Stimulated activated naive CD4-positive, alpha-beta T cell (primary cell): Measurements from ENCODE around the gene ARHGAP29.

Source experiments
- DNase-seq, 6 experiments: peaks; one replicate each; lab custom pipeline; 2025; lab: John Stamatoyannopoulos, UW

The ARHGAP29 gene

GRCh38 chr1:94265011-94265422 is 27.6 kb upstream of the ARHGAP29 start:
- DNase-seq: no peak

- DNase-seq: no peak
Observed at GRCh38 chr1:94260635-94261387, 23.4 kb upstream of the ARHGAP29 start.

GRCh38 chr1:94259635-94260289 is 22.4 kb upstream of the ARHGAP29 start:
- DNase-seq: no peak

DNA sequence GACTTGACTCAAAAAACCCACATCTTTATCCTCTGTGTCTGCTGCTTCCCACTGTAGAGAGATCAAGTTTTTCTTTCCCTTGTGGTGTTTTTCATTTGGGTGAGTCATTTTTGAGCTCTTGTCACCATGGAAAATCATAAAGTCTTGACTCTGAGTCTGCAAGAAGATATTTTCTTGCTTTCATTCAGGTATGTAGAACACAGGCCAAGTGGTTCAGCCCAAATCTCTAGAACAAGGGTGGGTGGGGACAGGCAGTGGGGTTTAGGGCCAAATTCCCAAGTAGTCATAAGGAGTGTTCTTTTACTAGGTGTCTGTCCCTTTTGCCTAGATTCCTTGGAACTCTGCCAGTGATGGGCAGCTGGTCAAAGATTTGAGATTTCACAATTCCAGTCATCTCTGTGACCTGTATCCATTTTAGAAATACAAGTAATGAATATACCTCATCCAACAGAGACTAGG is 21.5 kb upstream of the ARHGAP29 start:
- no peak for DNase-seq

DNA sequence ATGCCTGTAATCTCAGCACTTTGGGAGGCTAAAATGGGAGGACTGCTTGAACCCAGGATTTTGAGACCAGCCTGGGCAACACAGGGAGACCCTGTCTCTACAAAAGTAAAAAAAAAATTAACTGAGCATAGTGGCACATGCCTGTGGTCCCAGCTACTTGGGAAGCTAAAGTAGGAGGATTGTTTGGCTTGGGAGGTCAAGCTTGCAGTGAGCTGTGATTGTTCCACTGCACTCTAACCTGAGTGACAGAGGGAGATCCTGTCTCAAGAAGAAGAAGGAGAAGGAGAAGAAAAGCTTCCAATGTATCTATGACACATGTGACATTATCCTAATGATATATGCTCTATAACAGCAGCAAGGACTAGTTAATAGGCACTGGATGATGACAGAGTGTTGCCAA is 20.1 kb upstream of the ARHGAP29 start:
- no peak for DNase-seq

GRCh38 chr1:94255476-94255875 is 18.1 kb upstream of the ARHGAP29 start:
- no peak for DNase-seq

DNA sequence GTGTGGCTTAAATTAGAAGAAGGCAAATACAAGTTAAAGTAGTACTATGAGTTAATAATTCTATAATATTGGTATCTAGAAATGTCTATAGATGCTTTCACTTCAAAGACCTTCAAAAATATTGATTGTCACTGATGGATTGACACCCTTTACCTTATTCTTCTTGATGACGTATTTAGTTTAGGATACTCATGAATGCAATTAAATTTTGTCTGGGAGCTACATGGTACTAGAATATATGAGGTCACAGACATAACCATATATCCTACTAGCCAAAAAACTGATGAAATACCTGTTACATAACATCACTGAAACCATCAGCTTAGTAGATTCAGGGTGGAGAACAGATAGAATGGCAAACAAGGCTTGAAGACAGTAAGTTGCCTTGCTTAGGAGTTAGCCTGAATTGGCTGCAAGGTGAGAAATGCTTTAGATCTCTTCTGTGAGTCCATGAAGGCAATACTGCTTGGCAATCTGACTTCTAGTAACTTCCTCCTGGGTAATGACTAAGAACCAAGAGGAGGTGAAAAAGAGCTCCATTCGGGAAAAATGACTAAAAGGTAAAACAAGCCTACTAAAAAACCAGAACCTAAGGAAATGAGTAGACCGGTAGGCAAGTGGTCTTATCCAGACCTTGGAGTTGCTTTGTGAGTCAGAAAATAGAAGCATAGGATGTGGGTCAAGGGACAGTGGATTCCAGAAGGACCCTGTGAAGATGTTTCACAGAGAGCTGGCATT is 16.9 kb upstream of the ARHGAP29 start:
- DNase-seq: no peak

DNA sequence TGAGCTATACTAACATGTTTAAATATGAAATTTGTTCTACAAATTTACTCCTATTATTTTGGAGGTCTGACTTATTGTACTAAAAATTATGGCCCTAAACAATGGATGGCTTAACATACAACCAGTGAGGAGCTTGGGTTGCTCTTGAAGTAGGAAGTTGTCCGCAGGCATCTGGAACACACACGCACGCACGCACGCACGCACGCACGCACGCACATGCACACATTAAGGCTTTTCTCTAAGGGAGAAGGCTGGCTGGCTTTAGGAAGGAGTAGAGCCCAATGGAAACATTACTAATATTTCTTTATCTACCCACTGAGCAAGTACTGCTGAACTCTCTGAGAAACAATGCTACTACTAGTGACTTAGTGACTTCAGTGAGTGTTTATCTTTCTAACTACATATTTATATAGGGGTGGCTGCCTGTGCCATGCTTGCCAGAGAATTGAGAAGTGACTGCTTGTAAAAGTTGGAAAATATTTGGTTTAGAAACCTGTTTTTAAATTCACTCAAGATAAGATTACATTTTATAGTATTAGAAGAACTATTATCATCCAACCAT is 16.2 kb upstream of the ARHGAP29 start:
- no peak for DNase-seq

DNA sequence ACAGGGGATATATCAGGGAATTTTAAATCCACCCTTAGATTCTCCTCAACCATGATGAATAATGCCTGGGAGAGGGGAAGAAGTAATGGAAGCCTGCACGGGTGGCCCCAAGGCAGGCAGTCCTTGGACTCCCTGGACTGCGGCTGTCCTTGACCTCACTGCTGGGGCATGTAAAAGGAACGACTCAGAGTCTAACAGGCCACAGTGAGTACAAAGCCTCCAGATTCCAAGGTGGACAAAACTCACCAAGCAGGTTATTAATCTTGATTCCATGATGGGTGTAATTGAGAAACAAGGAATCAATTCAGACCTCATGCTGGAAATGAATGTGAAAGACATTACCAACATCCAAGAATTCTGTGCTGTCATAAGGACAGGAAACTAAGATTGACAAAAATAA is 13.0 kb upstream of the ARHGAP29 start:
- no peak for DNase-seq

- no peak for DNase-seq
Observed at GRCh38 chr1:94248956-94249688, 11.7 kb upstream of the ARHGAP29 start.

DNA sequence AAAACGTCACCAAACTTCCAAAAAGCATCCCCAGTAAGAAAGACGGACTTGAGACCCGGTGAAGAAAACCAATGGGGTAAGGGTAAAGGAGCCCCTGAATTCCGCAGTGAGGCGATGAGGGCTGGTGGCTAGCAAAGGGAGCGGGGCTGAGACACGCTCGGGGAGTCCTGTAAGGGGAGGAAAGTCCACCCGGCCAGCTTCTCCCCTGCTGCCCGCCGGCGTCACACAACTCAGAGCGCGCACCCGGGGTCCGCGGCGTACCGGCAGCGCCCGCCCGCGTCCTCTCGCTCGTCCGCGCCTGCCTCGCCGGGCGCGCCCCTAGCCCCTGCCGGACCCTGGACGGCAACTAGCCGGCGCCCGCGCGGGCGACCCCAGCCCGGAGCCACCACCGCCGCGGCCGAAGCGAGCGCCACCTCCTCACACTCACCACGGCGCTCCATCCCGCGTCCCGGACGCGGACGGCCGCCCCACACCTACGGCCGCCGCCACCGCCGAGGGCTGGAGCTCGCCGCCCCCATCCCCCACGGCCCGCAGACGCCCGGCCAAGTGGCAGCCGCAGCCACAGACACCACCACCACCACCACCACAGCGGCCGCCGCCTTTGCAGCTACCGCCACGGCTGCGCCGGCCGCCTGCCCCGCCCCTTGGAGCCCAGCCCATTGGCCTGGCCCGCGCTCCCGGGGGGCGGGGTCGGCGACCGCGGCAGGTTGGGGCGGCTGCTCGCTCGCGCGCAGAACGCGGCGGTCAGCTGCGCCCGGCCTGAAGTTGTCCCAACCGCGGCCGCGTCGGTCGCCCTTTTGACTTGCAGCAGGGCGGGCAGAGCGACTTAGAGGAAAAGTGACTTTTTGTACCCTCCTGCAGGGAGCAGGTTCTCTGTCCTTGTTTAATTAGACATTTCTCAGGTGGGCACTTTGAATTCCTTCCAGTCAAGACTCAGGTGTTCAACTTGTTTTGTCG is 10.0 kb upstream of the ARHGAP29 start:
- DNase-seq: peak in 1 of 6 experiments; percentile 5

GRCh38 chr1:94246692-94247137 is 9.3 kb upstream of the ARHGAP29 start:
- DNase-seq: no peak

- no peak for DNase-seq
Observed at GRCh38 chr1:94245747-94246438, 8.5 kb upstream of the ARHGAP29 start.

- DNase-seq: no peak
Observed at GRCh38 chr1:94244816-94245215, 7.4 kb upstream of the ARHGAP29 start.

DNA sequence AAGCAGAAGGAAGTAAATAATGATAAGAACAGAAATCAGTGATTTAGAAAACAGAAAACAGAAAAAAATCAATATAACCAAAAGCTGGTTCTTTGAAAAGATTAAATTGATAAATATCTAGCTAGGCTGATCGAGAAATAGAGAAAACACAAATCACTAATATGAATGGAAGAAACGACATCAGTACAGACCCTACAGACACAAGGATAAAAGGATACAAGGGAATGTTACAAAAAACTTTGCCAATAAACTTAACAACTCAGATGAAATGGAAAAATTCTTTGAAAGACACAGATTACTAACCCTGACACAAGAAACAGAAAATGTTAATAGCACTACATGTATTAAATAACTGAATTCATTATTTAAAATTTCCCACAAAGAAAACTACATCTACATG is 6.3 kb upstream of the ARHGAP29 start:
- DNase-seq: no peak

GRCh38 chr1:94240822-94241221 is 3.4 kb upstream of the ARHGAP29 start:
- no peak for DNase-seq

- no peak for DNase-seq
Observed at GRCh38 chr1:94239796-94240195, 2.4 kb upstream of the ARHGAP29 start.

DNA sequence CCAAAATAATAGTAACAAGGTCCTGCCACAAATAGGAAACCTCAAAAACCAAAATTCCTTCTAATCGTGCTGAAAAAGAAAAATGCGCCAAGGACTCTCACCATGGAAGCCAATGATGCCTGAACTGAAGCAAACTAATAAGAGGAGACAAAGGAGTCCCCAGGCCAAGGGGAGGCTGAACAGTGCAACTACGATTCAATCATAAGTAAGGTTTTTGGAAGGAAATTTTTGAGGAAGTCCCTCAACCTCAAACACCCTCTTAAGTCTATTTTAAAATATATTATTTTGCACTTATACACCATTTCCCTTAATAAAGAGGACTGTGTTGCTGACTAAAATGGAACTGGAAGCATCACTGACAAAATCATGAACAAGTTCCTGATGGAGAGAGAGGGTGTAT is 1.7 kb upstream of the ARHGAP29 start:
- no peak for DNase-seq

DNA sequence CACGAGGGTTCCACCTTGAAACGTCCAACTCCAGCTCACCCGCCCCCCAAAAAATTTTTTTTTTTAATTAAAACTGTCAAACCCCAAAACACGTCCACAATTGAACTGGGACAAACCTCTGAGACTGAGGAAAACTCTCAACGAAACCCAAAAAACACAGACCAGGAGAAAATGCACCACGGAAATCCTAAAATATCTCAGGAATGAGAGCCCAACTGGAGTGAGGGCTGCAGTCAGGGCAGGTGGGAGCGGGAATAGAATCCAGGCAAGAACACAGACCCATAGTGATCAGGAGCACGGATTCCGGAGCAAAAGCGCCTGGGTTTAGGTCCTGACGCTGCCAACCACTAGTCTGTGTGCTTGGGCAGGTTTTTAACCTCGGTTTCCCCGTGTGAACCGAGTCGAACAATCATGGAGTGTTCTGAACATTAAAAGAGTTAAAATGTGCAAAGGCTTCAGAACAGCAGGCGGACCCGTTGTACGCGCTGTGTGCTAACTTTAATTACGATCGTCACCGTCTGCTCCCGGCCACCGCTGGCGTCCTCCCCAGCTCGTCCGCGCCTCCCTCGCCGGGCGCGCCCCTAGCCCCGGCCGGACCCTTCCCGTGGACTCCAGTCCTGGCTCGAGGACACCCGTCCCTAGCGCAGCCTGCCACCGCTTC is 624 bp downstream of the ARHGAP29 start:
- no peak for DNase-seq
